Ovary (tissue), 3 donors: Measurements from ENCODE around the gene HOXA1.

Experiments used
- CTCF ChIP-seq, 3 donors: fragments of 450-650 bp in 2 of 3; fragments of 200-600 bp in 1 of 3; IDR thresholded peaks; one replicate each; pipeline versions ENCODE4 v1.5.1 to v1.8.0; 2016 to 2022; ENCODE audit warnings: antibody characterized with exemption in 3 of 3, mild to moderate bottlenecking in 1 of 3
- POLR2A ChIP-seq: fragments of 450-650 bp; IDR thresholded peaks from one replicate; pipeline ENCODE4 v1.6.1; 2017; ENCODE audit warnings: antibody characterized with exemption, mild to moderate bottlenecking, moderate library complexity
- donor health status: DM: no; HTN: no; CAD: no.

GRCh38 chr7:27062946-27063345, 32.9 kb downstream of the HOXA1 start:
- no peak for TF ChIP-seq CTCF (IDR thresholded peaks at IDR 0.05)
- no peak for TF ChIP-seq POLR2A
